Pancreas (tissue), 10 donors: ENCODE results near the gene CST9. TPM values are rescaled to one million over a fixed set of nuclear protein-coding genes. Genes with fewer than 3 reads are reported as not detected.
A peak's percentile ranks its signal among the peaks of the same experiment; 100 is the strongest.

Experiments used
- ATAC-seq, 4 donors: fragments of 200-7000 bp; cut with Tn5 transposase; one replicate each; pipeline versions ENCODE4 v1.8.0 to v1.9.1; 2020; ENCODE audit warnings: mild to moderate bottlenecking in 4 of 4, moderate library complexity in 4 of 4
- DNase-seq, 6 donors: peaks; one replicate each; pipeline ENCODE4 v3.0.0-alpha.2; 2020
- FAIRE-seq: peaks from 2 replicates; lab custom pipeline; 2012; peaks lifted over from hg19 to GRCh38; lab: Jason Lieb, UNC
- H3K27ac ChIP-seq, 4 donors: fragments of 200-600 bp; sonication (generic); 1 replicate in 3 of 4; 2 replicates in 1 of 4; pipeline versions ENCODE4 v1.5.0 to v1.8.0; 2020
- H3K27me3 ChIP-seq, 4 donors: fragments of 200-600 bp; one replicate each; pipeline ENCODE4 v1.8.0; 2021
- H3K36me3 ChIP-seq, 3 donors: fragments of 200-600 bp; sonication (generic) in 1 of 3; one replicate each; pipeline versions ENCODE4 v1.5.0 to v1.8.0; 2020 to 2021
- H3K4me1 ChIP-seq, 3 donors: fragments of 200-600 bp; one replicate each; pipeline ENCODE4 v1.8.0; 2021
- H3K4me3 ChIP-seq, 4 donors: fragments of 200-600 bp; sonication (generic) in 2 of 4; one replicate each; pipeline versions ENCODE4 v1.5.0 to v1.8.0; 2020 to 2021
- H3K9me3 ChIP-seq, 4 donors: fragments of 200-600 bp; one replicate each; pipeline ENCODE4 v1.8.0; 2021
- WGBS, 2 donors: extraction: QIAGEN DNeasy Blood & Tissue Kit; methylation state at CpG; one replicate each; pipeline ENCODE4 v1.1.7; 2013; 5-methylcytosine and 5-hydroxymethylcytosine counted together
- intact Hi-C, 3 donors: fragments of 100-400 bp; cut with DNase I; formaldehyde crosslinking; loops; one replicate each; pipeline versions ENCODE4 v1.11.1 to v1.14.2; 2022
- polyA plus RNA-seq, 2 donors: library from polyadenylated mRNA; stranded (reverse); fragments of 200-250 nt; gene quantifications; one replicate each; pipeline ENCODE4 v1.2.3, GENCODE V29; 2013
- total RNA-seq, 6 donors: library from RNA; stranded (reverse); fragmentation: NEBNext Ultra II Directional in 4 of 6; extraction: Animal tissue kit (Norgen Biotek cat#: 25700) in 4 of 6; gene quantifications; one replicate each; pipeline versions ENCODE4 v1.2.1 to v1.2.4, GENCODE V29; 2021 to 2023
- TF ChIP-seq, protein P1 (sequence below), 4 donors: fragments of 200-600 bp; sonication (generic) in 3 of 4; IDR thresholded peaks; one replicate each; pipeline versions ENCODE4 v1.5.0 to v1.8.0; 2021; ENCODE audit warnings: antibody characterized with exemption in 4 of 4
- donor health status: healthy with polysubstance abuse.
- donor health status: DM: no; HTN: no; CAD: no; lungs with moderate emphysema.
- donor health status: DM: no; HTN: no; CAD: no.
- donor health status: control.
- donor health status: control.
- donor health status: Bipolar disorder and iron deficiency.
- donor health status: DM: yes; HTN: yes; CAD: no.
- donor health status: DM: no; HTN: no; CAD: no.
- donor health status: DM: no; HTN: no; CAD: no.
- donor health status: DM: yes; HTN: yes; CAD: no.

Gene CST9
- total and polyA plus RNA-seq, 8 donors = not detected

DNA sequence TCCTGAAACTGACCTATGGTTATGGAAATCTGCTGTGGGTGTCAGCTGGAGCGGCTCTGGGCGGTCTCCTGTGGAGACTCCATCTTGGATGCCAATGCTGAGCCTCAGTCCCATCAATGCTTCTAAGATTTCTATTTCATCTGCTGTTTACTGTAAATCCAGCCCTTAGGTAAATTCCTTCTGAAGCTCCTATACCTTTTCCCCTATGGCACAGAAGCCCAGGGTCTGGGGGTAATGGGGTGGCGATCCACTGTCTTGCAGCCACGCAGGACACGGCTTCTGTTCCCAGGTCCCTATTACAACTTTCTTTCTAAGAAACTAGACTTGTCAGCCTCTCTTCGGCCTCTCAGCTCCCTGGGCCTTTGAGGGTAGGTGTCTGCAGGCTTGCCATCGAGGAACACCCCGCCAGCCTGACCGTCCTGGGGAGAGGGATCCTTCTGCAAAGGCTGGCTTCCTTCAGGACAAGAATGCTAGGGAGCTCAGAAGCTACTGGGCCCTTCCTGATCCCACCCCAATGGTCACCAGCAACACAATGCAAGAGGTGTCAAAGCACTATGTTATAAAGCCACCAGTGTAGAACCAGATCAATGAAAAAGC, 25.6 kb upstream of the CST9 start:
- no peak for DNase-seq
- WGBS, 2 donors = 97 to 98% methylated on average over 9 of the region's 9 CpGs
- Histone ChIP-seq H3K27ac (no peak overlapping the region), H3K4me3 (no peak overlapping the region), H3K36me3 (peaks cover 0 to 13% (median 3%) of the 10 kb centered on the region in 3 donors), H3K4me1 (peaks cover 0 to 6% (median 2%) of the 10 kb centered on the region in 3 donors), H3K27me3 (no peaks in the 10 kb centered on the region), H3K9me3 (no peaks in the 10 kb centered on the region)
- TF ChIP-seq, protein P1, sequence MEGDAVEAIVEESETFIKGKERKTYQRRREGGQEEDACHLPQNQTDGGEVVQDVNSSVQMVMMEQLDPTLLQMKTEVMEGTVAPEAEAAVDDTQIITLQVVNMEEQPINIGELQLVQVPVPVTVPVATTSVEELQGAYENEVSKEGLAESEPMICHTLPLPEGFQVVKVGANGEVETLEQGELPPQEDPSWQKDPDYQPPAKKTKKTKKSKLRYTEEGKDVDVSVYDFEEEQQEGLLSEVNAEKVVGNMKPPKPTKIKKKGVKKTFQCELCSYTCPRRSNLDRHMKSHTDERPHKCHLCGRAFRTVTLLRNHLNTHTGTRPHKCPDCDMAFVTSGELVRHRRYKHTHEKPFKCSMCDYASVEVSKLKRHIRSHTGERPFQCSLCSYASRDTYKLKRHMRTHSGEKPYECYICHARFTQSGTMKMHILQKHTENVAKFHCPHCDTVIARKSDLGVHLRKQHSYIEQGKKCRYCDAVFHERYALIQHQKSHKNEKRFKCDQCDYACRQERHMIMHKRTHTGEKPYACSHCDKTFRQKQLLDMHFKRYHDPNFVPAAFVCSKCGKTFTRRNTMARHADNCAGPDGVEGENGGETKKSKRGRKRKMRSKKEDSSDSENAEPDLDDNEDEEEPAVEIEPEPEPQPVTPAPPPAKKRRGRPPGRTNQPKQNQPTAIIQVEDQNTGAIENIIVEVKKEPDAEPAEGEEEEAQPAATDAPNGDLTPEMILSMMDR (IDR thresholded peaks at IDR 0.05) = no peak
- intact Hi-C loops = no loop called here
- no peak for ATAC-seq
- FAIRE-seq = no peak

DNA sequence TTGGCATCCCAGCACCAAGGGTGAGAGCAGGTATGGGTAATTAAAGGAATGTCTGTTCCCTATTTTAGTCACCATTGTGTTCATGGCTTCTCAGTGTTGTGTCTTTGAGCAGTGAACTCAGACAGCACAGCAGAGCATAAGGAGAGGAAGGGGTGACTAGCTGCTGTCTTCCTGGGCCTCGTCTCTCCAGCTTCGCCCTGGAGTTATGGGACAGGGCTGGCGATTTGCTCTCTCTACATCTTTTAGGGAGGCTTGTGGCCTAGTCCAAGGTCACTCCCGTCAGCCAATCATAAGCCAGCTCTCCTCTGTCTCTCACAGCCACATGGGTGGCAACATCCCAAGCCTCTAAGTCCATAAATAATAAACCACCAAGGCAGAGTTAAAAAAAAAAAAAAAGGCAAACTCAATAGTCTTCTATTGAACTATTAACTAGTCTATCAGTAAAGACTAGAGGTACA, 24.7 kb upstream of the CST9 start:
- Histone ChIP-seq H3K36me3 (peaks cover 0 to 13% (median 3%) of the 10 kb centered on the region in 3 donors), H3K27ac (no peak overlapping the region), H3K4me1 (peaks cover 0 to 2% (median 0%) of the 10 kb centered on the region in 3 donors), H3K9me3 (no peaks in the 10 kb centered on the region), H3K27me3 (no peaks in the 10 kb centered on the region), H3K4me3 (no peak overlapping the region)
- DNase-seq = no peak
- 79 to 82% methylated on average over 4 of the region's 4 CpGs for WGBS, 2 donors
- no peak for ATAC-seq
- intact Hi-C loops = no loop called here
- TF ChIP-seq, protein P1 (IDR thresholded peaks at IDR 0.05) = no peak
- FAIRE-seq = no peak

DNA sequence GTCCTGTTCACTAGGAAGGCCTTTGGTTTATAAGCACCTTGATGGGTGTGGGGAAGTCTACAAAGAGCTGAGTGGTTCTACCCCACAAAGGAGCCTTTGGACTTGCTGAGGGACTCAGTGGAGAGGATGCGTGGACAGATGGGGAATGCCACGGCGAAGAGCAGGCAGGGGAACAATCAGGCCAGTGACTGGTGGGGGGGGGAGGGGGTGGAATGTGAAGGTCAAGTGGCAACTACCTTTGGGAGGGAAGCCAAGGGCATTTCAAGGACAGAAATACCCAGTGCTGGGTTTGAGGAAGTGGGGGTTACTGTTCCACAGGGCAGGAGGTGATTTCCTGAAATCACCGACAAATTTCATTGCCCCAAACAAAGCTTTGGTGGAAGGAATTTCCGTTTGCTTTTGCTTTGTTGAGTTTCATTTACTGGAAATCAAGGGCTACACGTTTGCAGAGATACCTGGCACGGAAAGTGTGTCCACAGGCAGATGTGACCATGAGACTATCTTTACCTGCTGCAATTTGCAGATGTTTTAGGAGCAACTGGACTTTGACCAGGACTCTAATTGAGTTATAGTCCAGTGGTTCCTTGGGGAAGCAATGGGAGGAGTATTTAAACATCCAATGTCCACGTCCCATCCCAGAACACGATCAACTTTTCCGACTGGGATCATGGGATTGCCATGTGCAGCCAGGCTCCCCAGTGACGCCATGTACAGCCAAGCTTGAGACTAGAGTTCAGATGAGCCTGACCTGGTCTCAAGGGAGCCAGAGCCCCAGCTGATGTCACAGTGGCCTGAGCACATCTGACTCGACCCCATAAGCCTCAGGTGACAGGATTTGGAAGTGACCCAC, 24.1 kb upstream of the CST9 start:
- peak in 1 of 6 donors; percentile 19 for DNase-seq
- no peak for ATAC-seq
- Histone ChIP-seq H3K27ac (no peak overlapping the region), H3K27me3 (no peaks in the 10 kb centered on the region), H3K4me3 (no peak overlapping the region), H3K36me3 (peaks cover 0 to 13% (median 3%) of the 10 kb centered on the region in 3 donors), H3K9me3 (no peaks in the 10 kb centered on the region), H3K4me1 (no peaks in the 10 kb centered on the region)
- no peak for FAIRE-seq
- TF ChIP-seq, protein P1 (IDR thresholded peaks at IDR 0.05) = no peak
- intact Hi-C loops = no loop called here
- WGBS, 2 donors = 64 to 71% methylated on average over 12 of the region's 12 CpGs

DNA sequence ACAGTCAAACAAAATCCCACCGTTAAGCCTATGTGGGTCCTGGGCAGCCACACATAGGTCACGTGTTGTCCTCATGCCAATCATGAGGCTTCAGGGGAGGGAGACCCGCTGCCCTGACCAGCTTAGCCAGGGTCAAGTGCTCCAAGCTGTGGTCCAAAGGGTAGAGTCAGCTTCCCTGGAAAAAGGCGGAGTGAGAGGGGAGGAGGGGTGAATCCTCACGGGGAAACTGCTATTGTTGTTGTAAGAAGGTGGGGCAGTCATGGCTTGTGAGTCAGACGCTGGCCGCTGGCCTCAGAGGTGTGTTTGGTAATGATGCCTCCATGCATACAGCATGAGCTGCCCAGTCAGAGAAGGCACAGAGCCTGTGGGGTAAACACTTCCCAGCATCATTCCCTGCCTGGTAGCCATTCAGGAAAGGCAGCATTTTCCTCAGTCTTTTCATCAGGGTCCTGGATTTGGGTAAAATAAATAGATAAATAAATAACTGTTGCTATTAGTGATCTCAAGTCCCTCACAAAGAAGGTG, 23.4 kb upstream of the CST9 start:
- ATAC-seq = peak in 3 of 4 donors; percentile 12 to 57 (median 52)
- intact Hi-C loops = no loop called here
- Histone ChIP-seq H3K36me3 (peaks cover 0 to 13% (median 3%) of the 10 kb centered on the region in 3 donors), H3K4me3 (no peak overlapping the region), H3K4me1 (no peaks in the 10 kb centered on the region), H3K27ac (no peak overlapping the region), H3K27me3 (no peaks in the 10 kb centered on the region), H3K9me3 (no peaks in the 10 kb centered on the region)
- DNase-seq = peak in 1 of 6 donors; percentile 14
- 70 to 74% methylated on average over 7 of the region's 7 CpGs for WGBS, 2 donors
- FAIRE-seq = no peak
- TF ChIP-seq, protein P1 (IDR thresholded peaks at IDR 0.05) = no peak
